Measurements from ENCODE around the gene HDAC9.

HDAC9 gene

GRCh38 chr7:18626717-18627116 is 131.2 kb downstream of the HDAC9 start:
- in situ Hi-C loops (cut with MboI; ENCODE audit: low sequenced_read_pairs) = no loop called here
- H3K4me3 ChIP-seq = no peak overlapping the region
- no peaks in the 10 kb centered on the region for H3K9me3 ChIP-seq
- no peak for DNase-seq (ENCODE audit: low spot score in 2 of 2)
- peaks cover 91% of the 10 kb centered on the region for H3K36me3 ChIP-seq (replicated peaks)
- H3K4me1 ChIP-seq = no peaks in the 10 kb centered on the region
- no peaks in the 10 kb centered on the region for H3K27me3 ChIP-seq (ENCODE audit: low read depth)

DNA sequence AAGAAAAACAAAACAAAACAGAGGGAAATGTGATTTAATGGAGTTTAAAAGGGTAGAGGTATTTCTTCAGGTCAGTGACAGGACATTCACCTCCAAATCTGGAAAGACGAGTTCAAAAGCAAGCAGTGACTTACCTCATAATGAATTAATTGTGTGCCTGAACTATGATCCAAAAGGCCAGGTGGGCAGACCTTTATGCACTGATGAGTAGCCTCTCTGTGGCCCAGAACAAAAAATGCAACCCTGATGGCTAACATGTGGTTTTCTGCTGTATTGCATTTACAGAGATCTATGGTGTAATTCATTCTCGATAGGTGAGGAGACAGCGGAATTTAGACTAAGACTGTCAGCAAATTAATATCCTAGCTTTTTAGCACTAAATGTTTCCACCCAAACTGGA is 142.0 kb downstream of the HDAC9 start:
- in situ Hi-C loops (cut with MboI; ENCODE audit: low sequenced_read_pairs) = no loop called here
- Histone ChIP-seq H3K36me3 (replicated peaks) (peaks cover 97% of the 10 kb centered on the region), H3K4me3 (no peak overlapping the region), H3K27me3 (ENCODE audit: low read depth) (no peaks in the 10 kb centered on the region), H3K9me3 (no peaks in the 10 kb centered on the region), H3K4me1 (peaks cover 13% of the 10 kb centered on the region)
- DNase-seq (ENCODE audit: low spot score in 2 of 2) = no peak

GRCh38 chr7:18638594-18639452 is 143.3 kb downstream of the HDAC9 start:
- H3K4me1 ChIP-seq = peaks cover 26% of the 10 kb centered on the region
- no peak overlapping the region for H3K4me3 ChIP-seq
- H3K9me3 ChIP-seq = no peaks in the 10 kb centered on the region
- DNase-seq (ENCODE audit: low spot score in 2 of 2) = no peak
- in situ Hi-C loops (cut with MboI; ENCODE audit: low sequenced_read_pairs) = no loop called here
- no peaks in the 10 kb centered on the region for H3K27me3 ChIP-seq (ENCODE audit: low read depth)
- H3K36me3 ChIP-seq (replicated peaks) = peaks cover 94% of the 10 kb centered on the region

DNA sequence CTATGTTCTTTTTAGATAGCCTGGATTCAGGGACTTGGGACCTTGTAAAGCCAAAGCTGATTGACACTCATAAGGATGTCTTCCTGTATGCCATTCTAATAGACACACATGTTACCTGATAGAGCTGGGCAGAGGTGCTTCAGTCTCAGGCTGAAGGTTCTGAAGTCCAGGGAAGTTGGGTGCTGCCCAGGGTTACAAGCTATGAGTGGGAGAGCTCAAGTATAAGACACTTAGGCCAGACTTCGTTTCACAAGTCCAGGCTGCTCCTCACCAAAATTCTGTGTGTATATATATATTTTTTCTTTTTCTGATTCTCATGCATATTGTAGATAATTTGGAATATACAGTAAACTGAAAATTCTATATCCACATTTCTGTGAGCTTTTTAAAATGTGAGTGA is 144.2 kb downstream of the HDAC9 start:
- Histone ChIP-seq H3K36me3 (replicated peaks) (peaks cover 94% of the 10 kb centered on the region), H3K27me3 (ENCODE audit: low read depth) (no peaks in the 10 kb centered on the region), H3K4me1 (peaks cover 29% of the 10 kb centered on the region), H3K4me3 (no peak overlapping the region), H3K9me3 (no peaks in the 10 kb centered on the region)
- in situ Hi-C loops (cut with MboI; ENCODE audit: low sequenced_read_pairs) = no loop called here
- no peak for DNase-seq (ENCODE audit: low spot score in 2 of 2)

DNA sequence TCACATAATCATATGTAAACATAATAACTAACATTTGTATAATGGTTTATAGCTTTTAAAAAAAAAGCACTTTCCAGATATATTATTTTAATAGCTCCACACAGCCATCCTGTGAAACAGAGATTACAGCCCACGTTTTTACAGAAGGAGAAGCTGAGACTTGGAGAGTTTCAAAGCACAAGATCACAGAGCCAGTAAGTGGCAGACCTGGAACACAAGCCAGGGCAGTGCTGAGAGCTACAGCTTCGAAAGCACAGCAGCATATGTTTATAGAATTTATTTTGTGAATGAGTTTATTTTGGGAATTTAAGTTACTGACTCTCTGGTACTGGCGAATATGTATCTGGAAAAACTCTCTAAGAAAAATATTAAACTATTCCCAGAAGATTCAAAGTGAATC is 149.4 kb downstream of the HDAC9 start:
- peaks cover 29% of the 10 kb centered on the region for H3K4me1 ChIP-seq
- no peak for DNase-seq (ENCODE audit: low spot score in 2 of 2)
- H3K36me3 ChIP-seq (replicated peaks) = peaks cover 95% of the 10 kb centered on the region
- in situ Hi-C loops (cut with MboI; ENCODE audit: low sequenced_read_pairs) = no loop called here
- H3K27me3 ChIP-seq (ENCODE audit: low read depth) = no peaks in the 10 kb centered on the region
- no peak overlapping the region for H3K4me3 ChIP-seq
- no peaks in the 10 kb centered on the region for H3K9me3 ChIP-seq

- in situ Hi-C loops (cut with MboI; ENCODE audit: low sequenced_read_pairs) = no loop called here
- no peaks in the 10 kb centered on the region for H3K9me3 ChIP-seq
- no peak overlapping the region for H3K4me3 ChIP-seq
- no peaks in the 10 kb centered on the region for H3K27me3 ChIP-seq (ENCODE audit: low read depth)
- peaks cover 15% of the 10 kb centered on the region for H3K4me1 ChIP-seq
- no peak for DNase-seq (ENCODE audit: low spot score in 2 of 2)
- H3K36me3 ChIP-seq (replicated peaks) = peaks cover 97% of the 10 kb centered on the region
Measured at GRCh38 chr7:18647582-18647981, 152.0 kb downstream of the HDAC9 start.

DNA sequence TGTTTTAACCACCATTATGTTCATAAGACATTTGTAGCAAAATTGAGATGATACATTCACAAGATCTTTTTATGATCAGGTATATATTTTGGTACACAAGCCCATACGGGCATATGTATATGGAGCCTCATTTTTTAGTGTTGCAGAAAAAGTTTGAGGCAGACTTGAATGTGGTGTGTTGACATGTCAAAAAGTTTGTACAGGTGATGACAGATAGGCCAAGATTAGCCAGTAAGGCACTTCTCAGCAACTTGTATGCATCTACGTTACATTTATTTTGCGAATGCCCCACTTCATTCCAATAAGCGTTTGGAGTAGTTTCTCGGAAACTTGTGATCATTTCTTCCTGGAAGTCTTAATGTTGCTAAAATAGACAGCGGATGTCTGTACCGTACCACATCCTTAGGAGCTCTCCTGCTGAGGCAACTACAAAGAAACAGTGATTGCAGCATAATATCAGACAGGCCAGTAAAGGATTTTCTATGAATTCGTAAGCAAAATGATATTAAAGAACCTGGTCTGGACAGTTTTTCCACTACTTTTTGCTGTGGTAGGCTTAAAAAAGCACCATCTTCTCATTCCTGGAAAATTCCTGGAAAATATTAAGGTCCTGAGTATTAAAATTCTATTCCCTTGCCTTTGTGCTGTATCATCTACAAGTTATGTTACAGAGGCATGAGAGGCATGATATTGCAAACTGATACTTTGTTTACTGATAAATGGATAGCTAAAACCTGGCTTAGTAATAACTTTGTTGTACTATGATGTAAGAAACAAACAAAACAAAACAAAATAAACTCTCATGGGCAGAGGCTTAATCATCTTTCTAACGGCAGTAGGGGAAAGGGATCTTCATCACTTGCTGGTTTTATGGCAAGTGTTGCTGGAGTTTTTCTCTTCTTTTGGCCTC is 153.6 kb downstream of the HDAC9 start:
- Histone ChIP-seq H3K4me1 (no peaks in the 10 kb centered on the region; the same call in 1 of the 2 replicates), H3K27me3 (ENCODE audit: low read depth) (no peaks in the 10 kb centered on the region), H3K4me3 (no peak overlapping the region), H3K9me3 (no peaks in the 10 kb centered on the region), H3K36me3 (replicated peaks) (peaks cover 98% of the 10 kb centered on the region)
- DNase-seq (ENCODE audit: low spot score in 2 of 2) = no peak
- in situ Hi-C loops (cut with MboI; ENCODE audit: low sequenced_read_pairs) = no loop called here

- Histone ChIP-seq H3K4me3 (no peak overlapping the region), H3K4me1 (no peaks in the 10 kb centered on the region), H3K9me3 (no peaks in the 10 kb centered on the region), H3K27me3 (ENCODE audit: low read depth) (no peaks in the 10 kb centered on the region), H3K36me3 (replicated peaks) (peaks cover 98% of the 10 kb centered on the region)
- DNase-seq (ENCODE audit: low spot score in 2 of 2) = no peak
- in situ Hi-C loops (cut with MboI; ENCODE audit: low sequenced_read_pairs) = no loop called here
Measured at GRCh38 chr7:18653381-18654155, 158.0 kb downstream of the HDAC9 start.

DNA sequence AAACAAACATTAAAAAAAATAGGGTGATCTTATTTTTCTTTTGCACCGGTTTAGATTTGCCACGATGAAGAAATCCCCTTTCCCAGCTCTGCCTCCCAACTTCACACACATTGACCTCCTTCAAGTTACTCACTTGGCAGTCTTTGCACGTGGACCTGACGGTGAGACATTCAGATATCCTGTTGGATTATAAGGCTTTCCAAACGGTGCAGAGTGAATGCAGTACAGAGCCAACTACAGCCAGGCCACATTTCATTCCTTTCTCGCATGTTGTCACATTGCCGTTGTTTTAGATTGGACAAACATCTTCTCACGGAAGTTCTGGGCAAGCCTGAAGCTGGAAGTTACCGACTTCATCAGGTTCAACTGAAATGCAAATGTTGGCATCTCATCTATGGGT is 159.2 kb downstream of the HDAC9 start:
- H3K27me3 ChIP-seq (ENCODE audit: low read depth) = no peaks in the 10 kb centered on the region
- in situ Hi-C loops (cut with MboI; ENCODE audit: low sequenced_read_pairs) = no loop called here
- no peak for DNase-seq (ENCODE audit: low spot score in 2 of 2)
- no peaks in the 10 kb centered on the region for H3K9me3 ChIP-seq
- H3K4me3 ChIP-seq = no peak overlapping the region
- peaks cover 96% of the 10 kb centered on the region for H3K36me3 ChIP-seq (replicated peaks)
- no peaks in the 10 kb centered on the region for H3K4me1 ChIP-seq

DNA sequence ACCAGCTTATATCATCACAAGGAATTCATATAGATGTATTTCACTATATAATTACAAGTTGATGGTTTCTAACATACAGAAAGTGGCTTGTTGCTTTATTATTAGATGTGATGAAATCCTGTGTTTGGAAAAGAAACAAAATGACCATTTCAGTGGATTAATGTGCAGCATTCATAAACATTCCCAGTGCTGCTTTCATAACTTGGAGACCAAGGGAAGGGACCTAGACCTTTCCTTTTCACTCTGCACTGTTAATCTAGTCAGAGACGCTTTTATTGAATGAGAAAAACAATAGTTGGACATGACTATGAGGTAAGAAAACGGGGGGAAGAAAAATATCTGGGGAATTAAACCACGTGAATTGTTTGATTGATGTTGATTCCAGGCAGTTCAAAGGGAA is 160.0 kb downstream of the HDAC9 start:
- H3K9me3 ChIP-seq = no peaks in the 10 kb centered on the region
- no peak overlapping the region for H3K4me3 ChIP-seq
- no peaks in the 10 kb centered on the region for H3K27me3 ChIP-seq (ENCODE audit: low read depth)
- H3K4me1 ChIP-seq = peaks cover 3% of the 10 kb centered on the region; the same call in 1 of the 2 replicates
- in situ Hi-C loops (cut with MboI; ENCODE audit: low sequenced_read_pairs) = no loop called here
- peaks cover 96% of the 10 kb centered on the region for H3K36me3 ChIP-seq (replicated peaks)
- DNase-seq (ENCODE audit: low spot score in 2 of 2) = no peak

GRCh38 chr7:18655912-18656311 is 160.4 kb downstream of the HDAC9 start:
- H3K9me3 ChIP-seq = no peaks in the 10 kb centered on the region
- no peaks in the 10 kb centered on the region for H3K27me3 ChIP-seq (ENCODE audit: low read depth)
- in situ Hi-C loops (cut with MboI; ENCODE audit: low sequenced_read_pairs) = no loop called here
- no peak for DNase-seq (ENCODE audit: low spot score in 2 of 2)
- peaks cover 3% of the 10 kb centered on the region; the same call in 1 of the 2 replicates for H3K4me1 ChIP-seq
- no peak overlapping the region for H3K4me3 ChIP-seq
- H3K36me3 ChIP-seq (replicated peaks) = peaks cover 95% of the 10 kb centered on the region

- no peak for DNase-seq (ENCODE audit: low spot score in 2 of 2)
- Histone ChIP-seq H3K4me3 (no peak overlapping the region), H3K27me3 (ENCODE audit: low read depth) (no peaks in the 10 kb centered on the region), H3K4me1 (peaks cover 3% of the 10 kb centered on the region; the same call in 1 of the 2 replicates), H3K36me3 (replicated peaks) (peaks cover 94% of the 10 kb centered on the region), H3K9me3 (no peaks in the 10 kb centered on the region)
- in situ Hi-C loops (cut with MboI; ENCODE audit: low sequenced_read_pairs) = no loop called here
Measured at GRCh38 chr7:18656362-18656761, 160.8 kb downstream of the HDAC9 start.

DNA sequence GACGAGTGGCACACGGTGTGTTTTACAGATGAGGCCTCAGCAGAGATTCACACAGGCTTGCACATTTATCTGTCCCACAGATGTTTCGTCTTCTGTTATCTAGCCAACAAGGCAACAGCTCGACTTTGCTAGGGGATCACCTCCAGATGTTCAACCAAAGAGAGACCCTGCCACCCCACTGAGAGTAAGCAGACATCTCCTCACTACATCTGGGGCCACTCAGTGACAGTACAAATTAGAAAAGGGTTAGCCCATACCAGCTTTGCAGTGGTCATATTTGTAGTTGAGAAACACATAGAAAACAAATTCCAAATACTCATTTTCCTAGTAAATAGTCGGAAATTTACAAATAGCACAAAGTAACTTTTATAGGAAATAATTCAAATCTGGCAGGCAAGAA is 164.2 kb downstream of the HDAC9 start:
- Histone ChIP-seq H3K27me3 (ENCODE audit: low read depth) (no peaks in the 10 kb centered on the region), H3K36me3 (replicated peaks) (peaks cover 87% of the 10 kb centered on the region), H3K4me3 (no peak overlapping the region), H3K9me3 (no peaks in the 10 kb centered on the region), H3K4me1 (peaks cover 17% of the 10 kb centered on the region)
- in situ Hi-C loops (cut with MboI; ENCODE audit: low sequenced_read_pairs) = no loop called here
- DNase-seq (ENCODE audit: low spot score in 2 of 2) = no peak
